Smooth muscle cell (in vitro differentiated cells): ENCODE results near the gene DLAT. TPM values are rescaled to one million over a fixed set of nuclear protein-coding genes. Genes with fewer than 3 reads are reported as not detected.

ENCODE experiments used
- DNase-seq: peaks from one replicate; lab custom pipeline; 2025; ENCODE audit not compliant: unreplicated experiment; lab: John Stamatoyannopoulos, UW
- H2AFZ ChIP-seq: fragments of 200-600 bp; sonication (generic); 2 replicates; pipeline ENCODE4 v1.6.0; 2016; ENCODE audit warnings: antibody characterized with exemption, low read depth, mild to moderate bottlenecking
- H3F3A ChIP-seq: fragments of 200-600 bp; sonication (generic); 2 replicates; pipeline ENCODE4 v1.6.0; 2017; ENCODE audit warnings: antibody characterized with exemption, low read depth
- H3K27ac ChIP-seq: fragments of 200-600 bp; sonication (generic); 2 replicates; pipeline ENCODE4 v1.5.1; 2016; ENCODE audit warnings: low read depth, mild to moderate bottlenecking
- H3K27me3 ChIP-seq: fragments of 200-600 bp; sonication (generic); 2 replicates; pipeline ENCODE4 v1.6.1; 2016; ENCODE audit warnings: low read depth, mild to moderate bottlenecking
- H3K36me3 ChIP-seq: fragments of 200-600 bp; sonication (generic); 2 replicates; pipeline ENCODE4 v1.5.1; 2016; ENCODE audit warnings: low read depth
- H3K4me1 ChIP-seq: fragments of 200-600 bp; sonication (generic); 2 replicates; pipeline ENCODE4 v1.5.1; 2016; ENCODE audit warnings: low read depth
- H3K4me2 ChIP-seq: fragments of 200-600 bp; sonication (generic); 2 replicates; pipeline ENCODE4 v1.6.0; 2016; ENCODE audit warnings: mild to moderate bottlenecking
- H3K4me3 ChIP-seq: fragments of 200-600 bp; sonication (generic); 2 replicates; pipeline ENCODE4 v1.5.1; 2016; ENCODE audit warnings: mild to moderate bottlenecking
- H3K79me2 ChIP-seq: fragments of 200-600 bp; sonication (generic); 2 replicates; pipeline ENCODE4 v1.6.0; 2016; ENCODE audit warnings: low read depth, mild to moderate bottlenecking
- H3K9ac ChIP-seq: fragments of 200-600 bp; sonication (generic); 2 replicates; pipeline ENCODE4 v1.6.0; 2016; ENCODE audit warnings: low read depth
- H3K9me3 ChIP-seq: fragments of 200-600 bp; sonication (generic); replicated peaks from 2 replicates; pipeline ENCODE4 v1.5.1; 2016; ENCODE audit warnings: low read depth
- H4K20me1 ChIP-seq: fragments of 200-600 bp; sonication (generic); 2 replicates; pipeline ENCODE4 v1.6.0; 2016; ENCODE audit warnings: low read depth
- WGBS: methylation state at CpG from one replicate; pipeline ENCODE4 v1.1.7; 2016; ENCODE audit warnings: low lambda C conversion rate; 5-methylcytosine and 5-hydroxymethylcytosine counted together
- polyA plus RNA-seq: library from polyadenylated mRNA; unstranded; fragments of >200 nt; fragmentation: Nextera tagmentation; extraction: Ambion mirVana; gene quantifications from 2 replicates; pipeline ENCODE4 v1.2.1, GENCODE V29; 2016
- total RNA-seq: library from RNA; depleted of rRNA; stranded (reverse); fragments of >200 nt; gene quantifications from 2 replicates; pipeline ENCODE4 v1.2.3, GENCODE V29; 2014
- TF ChIP-seq, protein P1 (sequence below): fragments of 200-600 bp; sonication (generic); IDR thresholded peaks from 2 replicates; pipeline ENCODE4 v1.5.1; 2017; ENCODE audit warnings: borderline replicate concordance, mild to moderate bottlenecking, antibody characterized with exemption; ENCODE audit not compliant: insufficient read depth, poor library complexity, severe bottlenecking

DLAT gene
- total RNA-seq (23.6 and 39.5 TPM in 2 replicates), polyA plus RNA-seq (19.2 and 23.8 TPM in 2 replicates)

DNA sequence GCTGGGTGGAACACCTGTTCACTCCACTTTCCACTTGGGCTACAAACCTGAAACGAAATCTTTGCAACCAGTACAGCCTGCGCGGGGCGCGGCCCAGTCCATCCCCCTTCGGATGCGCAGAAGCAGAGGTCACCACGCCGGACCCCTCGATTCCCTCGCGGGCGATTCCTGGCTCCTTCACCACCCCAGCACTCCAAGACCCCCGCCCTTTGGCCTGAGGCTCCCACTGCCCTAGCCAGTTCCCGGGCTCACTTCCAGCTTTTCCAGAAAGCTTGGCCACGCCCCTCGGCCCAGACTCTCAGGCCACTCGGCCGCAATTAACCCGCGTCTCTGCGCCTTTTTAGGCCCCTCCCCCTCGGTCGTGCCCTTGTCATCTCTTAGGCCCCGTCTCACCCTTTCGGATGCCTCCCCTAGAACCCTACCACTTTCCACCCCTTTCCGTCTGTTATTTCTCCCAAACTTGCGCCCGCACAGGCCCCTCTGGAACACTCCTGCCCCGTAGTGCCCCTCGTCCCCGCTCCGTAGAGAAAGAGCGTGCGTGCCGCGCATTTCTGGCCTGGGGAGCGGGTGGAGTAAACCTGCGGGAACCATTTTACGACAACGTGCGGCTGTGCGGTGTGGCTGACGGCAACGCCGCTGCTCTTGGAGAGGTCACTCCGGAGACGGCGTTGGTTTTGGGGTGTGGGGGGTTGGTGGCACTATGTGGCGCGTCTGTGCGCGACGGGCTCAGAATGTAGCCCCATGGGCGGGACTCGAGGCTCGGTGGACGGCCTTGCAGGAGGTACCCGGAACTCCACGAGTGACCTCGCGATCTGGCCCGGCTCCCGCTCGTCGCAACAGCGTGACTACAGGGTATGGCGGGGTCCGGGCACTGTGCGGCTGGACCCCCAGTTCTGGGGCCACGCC is at the start of gene DLAT:
Gene DLAT, plus strand, starts transcription at position 636 of the 906 bp plus-strand sequence. Its CDS starts 65 bp downstream, at position 701.
- peaks cover 8% of the 10 kb centered on the region for H3K4me1 ChIP-seq
- H3K9me3 ChIP-seq = no peaks in the 10 kb centered on the region
- H3K27me3 ChIP-seq = no peaks in the 10 kb centered on the region
- peak within 1 kb of the TSS; percentile 56 for H3K9ac ChIP-seq
- peak within 1 kb of the TSS; percentile 34 for H3K27ac ChIP-seq
- 2% methylated on average over 58 of the region's 71 CpGs for WGBS
- H2AFZ ChIP-seq = peak within 1 kb of the TSS; percentile 94
- TF ChIP-seq, protein P1, sequence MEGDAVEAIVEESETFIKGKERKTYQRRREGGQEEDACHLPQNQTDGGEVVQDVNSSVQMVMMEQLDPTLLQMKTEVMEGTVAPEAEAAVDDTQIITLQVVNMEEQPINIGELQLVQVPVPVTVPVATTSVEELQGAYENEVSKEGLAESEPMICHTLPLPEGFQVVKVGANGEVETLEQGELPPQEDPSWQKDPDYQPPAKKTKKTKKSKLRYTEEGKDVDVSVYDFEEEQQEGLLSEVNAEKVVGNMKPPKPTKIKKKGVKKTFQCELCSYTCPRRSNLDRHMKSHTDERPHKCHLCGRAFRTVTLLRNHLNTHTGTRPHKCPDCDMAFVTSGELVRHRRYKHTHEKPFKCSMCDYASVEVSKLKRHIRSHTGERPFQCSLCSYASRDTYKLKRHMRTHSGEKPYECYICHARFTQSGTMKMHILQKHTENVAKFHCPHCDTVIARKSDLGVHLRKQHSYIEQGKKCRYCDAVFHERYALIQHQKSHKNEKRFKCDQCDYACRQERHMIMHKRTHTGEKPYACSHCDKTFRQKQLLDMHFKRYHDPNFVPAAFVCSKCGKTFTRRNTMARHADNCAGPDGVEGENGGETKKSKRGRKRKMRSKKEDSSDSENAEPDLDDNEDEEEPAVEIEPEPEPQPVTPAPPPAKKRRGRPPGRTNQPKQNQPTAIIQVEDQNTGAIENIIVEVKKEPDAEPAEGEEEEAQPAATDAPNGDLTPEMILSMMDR = no peak
- peaks cover 8% of the 10 kb centered on the region for H3K79me2 ChIP-seq
- H3K4me2 ChIP-seq = peak within 1 kb of the TSS; percentile 87
- DNase-seq = peak; percentile 71
- no peaks in the 10 kb centered on the region for H4K20me1 ChIP-seq
- H3K36me3 ChIP-seq = peaks cover 11% of the 10 kb centered on the region
- H3F3A ChIP-seq = no peaks in the 10 kb centered on the region
- peak within 1 kb of the TSS; percentile 68 for H3K4me3 ChIP-seq

DNA sequence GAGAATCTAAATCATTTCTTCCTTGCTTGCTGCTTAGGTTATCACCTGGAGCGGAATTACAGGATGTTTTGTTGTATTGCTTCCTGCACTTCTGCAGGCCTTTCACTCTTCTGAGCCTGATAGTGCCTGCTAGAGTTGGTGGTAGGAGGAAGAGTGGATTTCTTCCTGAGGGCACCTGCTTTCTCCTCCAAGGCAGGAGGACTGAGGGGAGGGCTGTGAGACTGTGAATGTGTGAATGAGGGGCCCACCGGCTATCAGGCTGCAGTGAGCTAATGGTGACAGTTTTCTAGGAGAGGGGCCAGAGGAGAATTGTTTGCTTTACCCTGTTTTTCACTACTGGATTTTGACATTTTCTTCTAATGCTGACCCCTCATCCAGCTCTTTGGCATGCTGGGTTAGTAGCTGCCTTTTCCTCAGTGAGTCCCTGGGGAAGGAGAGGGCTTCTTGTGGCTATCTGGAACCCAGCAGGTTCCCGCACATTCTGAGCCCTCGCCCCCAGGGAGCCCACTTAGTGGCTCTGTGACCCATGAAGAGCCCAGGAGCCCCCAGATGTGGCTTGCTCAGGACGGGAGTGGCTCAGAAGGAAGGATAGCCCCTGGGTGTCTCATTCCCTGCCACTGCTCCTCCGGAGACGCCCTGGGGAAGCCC is 49.0 kb upstream of the DLAT start:
- Histone ChIP-seq H4K20me1 (no peaks in the 10 kb centered on the region), H2AFZ (peak overlapping the region; percentile 20), H3K27me3 (no peaks in the 10 kb centered on the region), H3K9me3 (no peaks in the 10 kb centered on the region), H3K9ac (no peak overlapping the region), H3K27ac (peak overlapping the region; percentile 11), H3K4me2 (peak overlapping the region; percentile 93), H3K4me3 (peak overlapping the region; percentile 55), H3F3A (peaks cover 20% of the 10 kb centered on the region), H3K79me2 (peaks cover 8% of the 10 kb centered on the region), H3K36me3 (no peaks in the 10 kb centered on the region), H3K4me1 (peaks cover 24% of the 10 kb centered on the region)
- TF ChIP-seq, protein P1 = no peak
- 52% methylated on average over 7 of the region's 7 CpGs for WGBS
- no peak for DNase-seq

DNA sequence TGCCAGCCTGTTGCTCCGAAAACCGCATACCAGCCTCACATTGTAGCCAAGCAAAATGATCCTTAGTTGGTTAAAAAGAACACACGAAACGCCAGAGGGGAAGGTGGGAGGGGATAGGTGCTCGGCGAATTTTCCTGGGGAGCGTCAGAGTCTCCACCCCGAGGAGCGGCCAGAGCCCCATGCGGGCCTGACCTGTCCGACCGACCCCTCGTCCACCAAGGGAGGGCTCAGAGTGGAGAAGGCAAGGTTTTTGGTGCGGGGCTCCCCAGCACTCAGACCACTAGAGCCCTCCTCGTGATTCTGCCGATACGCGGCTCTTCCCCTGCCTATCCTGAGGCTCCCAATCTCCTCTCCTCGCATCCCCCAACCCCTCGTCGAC is 48.5 kb upstream of the DLAT start:
- H3K9ac ChIP-seq = no peak overlapping the region
- H3K4me3 ChIP-seq = peak overlapping the region; percentile 55
- H3K36me3 ChIP-seq = no peaks in the 10 kb centered on the region
- no peaks in the 10 kb centered on the region for H4K20me1 ChIP-seq
- peaks cover 8% of the 10 kb centered on the region for H3K79me2 ChIP-seq
- TF ChIP-seq, protein P1 = no peak
- H3K27ac ChIP-seq = peak overlapping the region; percentile 11
- H2AFZ ChIP-seq = peak overlapping the region; percentile 20
- H3K4me2 ChIP-seq = peak overlapping the region; percentile 93
- peaks cover 20% of the 10 kb centered on the region for H3F3A ChIP-seq
- 7% methylated on average over 21 of the region's 21 CpGs for WGBS
- H3K27me3 ChIP-seq = no peaks in the 10 kb centered on the region
- no peaks in the 10 kb centered on the region for H3K9me3 ChIP-seq
- no peak for DNase-seq
- H3K4me1 ChIP-seq = peaks cover 24% of the 10 kb centered on the region
